Heart right ventricle (tissue), 16 donors: ENCODE results near the gene IDI1. TPM values are rescaled to one million over a fixed set of nuclear protein-coding genes. Genes with fewer than 3 reads are reported as not detected.

Experiments used
- ATAC-seq, 8 donors: fragments of 200-7000 bp; cut with Tn5 transposase; one replicate each; pipeline ENCODE4 v1.9.1; 2020; ENCODE audit warnings: mild to moderate bottlenecking in 8 of 8, moderate library complexity in 8 of 8, moderate number of reproducible peaks in 1 of 8
- DNase-seq, 2 donors: peaks; one replicate each; pipeline ENCODE4 v3.0.0-alpha.2; 2020
- H3K27ac ChIP-seq, 10 donors: fragments of 200-600 bp; sonication (generic) in 2 of 10; one replicate each; pipeline versions ENCODE4 v1.5.0 to v1.8.0; 2020 to 2022; ENCODE audit warnings: mild to moderate bottlenecking in 3 of 10
- H3K27me3 ChIP-seq, 7 donors: fragments of 200-600 bp; one replicate each; pipeline ENCODE4 v1.8.0; 2021 to 2022; ENCODE audit warnings: mild to moderate bottlenecking in 2 of 7
- H3K36me3 ChIP-seq, 9 donors: fragments of 200-600 bp; sonication (generic) in 1 of 9; one replicate each; pipeline versions ENCODE4 v1.5.0 to v1.8.0; 2020 to 2022; ENCODE audit warnings: mild to moderate bottlenecking in 2 of 9
- H3K4me1 ChIP-seq, 9 donors: fragments of 200-600 bp; sonication (generic) in 1 of 9; one replicate each; pipeline versions ENCODE4 v1.5.0 to v1.8.0; 2020 to 2022; ENCODE audit warnings: mild to moderate bottlenecking in 4 of 9
- H3K4me3 ChIP-seq, 10 donors: fragments of 200-600 bp; sonication (generic) in 2 of 10; one replicate each; pipeline versions ENCODE4 v1.5.0 to v1.8.0; 2020 to 2022; ENCODE audit warnings: mild to moderate bottlenecking in 7 of 10, moderate library complexity in 2 of 10
- H3K9me3 ChIP-seq, 11 donors: fragments of 200-600 bp in 10 of 11; sonication (generic) in 2 of 11; one replicate each; pipeline versions ENCODE4 v1.5.0 to v1.8.0; 2013 to 2022; ENCODE audit warnings: mild to moderate bottlenecking in 2 of 11, control low read depth in 1 of 11, moderate library complexity in 1 of 11
- CTCF ChIP-seq, 9 donors: fragments of 200-600 bp; sonication (generic) in 2 of 9; IDR thresholded peaks; one replicate each; pipeline versions ENCODE4 v1.5.0 to v1.8.0; 2021 to 2022; ENCODE audit warnings: antibody characterized with exemption in 9 of 9, mild to moderate bottlenecking in 5 of 9, moderate library complexity in 1 of 9
- WGBS, 2 donors: extraction: QIAGEN DNeasy Blood & Tissue Kit; methylation state at CpG; one replicate each; pipeline ENCODE4 v1.1.7; 2013; ENCODE audit warnings: inconsistent platforms in 1 of 2; 5-methylcytosine and 5-hydroxymethylcytosine counted together
- intact Hi-C, 10 donors: fragments of 100-400 bp; cut with DNase I; formaldehyde crosslinking; loops; one replicate each; pipeline versions ENCODE4 v1.11.1 to v1.14.2; 2022
- polyA plus RNA-seq, 2 donors: library from polyadenylated mRNA; stranded (reverse); fragments of 200-250 nt; gene quantifications; one replicate each; pipeline ENCODE4 v1.2.3, GENCODE V29; 2013
- total RNA-seq, 10 donors: library from RNA; stranded (reverse); fragmentation: NEBNext Ultra II Directional in 3 of 10; extraction: Animal tissue kit (Norgen Biotek cat#: 25700) in 3 of 10; gene quantifications; one replicate each; pipeline versions ENCODE4 v1.2.1 to v1.2.4, GENCODE V29; 2021 to 2023
- donor health status: Arrhythmogenic right ventricular cardiomyopathy.
- donor health status: ischemic (EF 13 %, LVEDD 7.1; RV severe dilation, severe dysfunction).
- donor health status: healthy with polysubstance abuse.
- donor health status: DM: no; HTN: yes; CAD: no.
- donor health status: DM: no; HTN: no; CAD: no.
- donor health status: ischemic (EF 25% LVEDD 6.9; RV normal size, moderate dysfunction).
- donor health status: ischemic (EF 25% LVEDD 5.7; RV mildly dilated, moderate dysfunction).
- donor health status: healthy.
- donor health status: DM: yes; HTN: yes; CAD: no.
- donor health status: Ischemic cardiomyopathy.
- donor health status: ischemic (EF 35%, LVEDD 5.7; RV mildly dilated, moderate dysfunction).
- donor health status: nonischemic (EF 11% LVEDD 7.7; RV severe dilation, severe dysfunction).
- donor health status: DM: yes; HTN: yes; CAD: no.
- donor health status: PGD.
- donor health status: ischemic (EF 29% LVEDD 5.4; RV normal size, mild dysfunction).
- donor health status: nonischemic (EF 23%, LVEDD 6.1; RV moderate dilation, normal function).

IDI1 gene
- total and polyA plus RNA-seq, 12 donors, result 8.9 to 26.0 (median 18.9) TPM

GRCh38 chr10:1049425-1049958 lies 573 bp upstream of the IDI1 start:
- H3K4me1 ChIP-seq, result peaks cover 0 to 72% (median 52%) of the 10 kb centered on the region in 9 donors
- no peaks in the 10 kb centered on the region for H3K9me3 ChIP-seq
- no peak for DNase-seq
- TF ChIP-seq CTCF (IDR thresholded peaks at IDR 0.05), result no peak
- no peaks in the 10 kb centered on the region for H3K27me3 ChIP-seq
- intact Hi-C loops, result loop anchor here in 2 of 10 donors (2.0 to 10.0 kb wide), 2 partner anchors 61 to 115 kb away; partner anchors contain the start of genes GTPBP4 (in 1 of the 2) and LARP4B (in 1 of the 2)
- peak in 2 of 8 donors; percentile 0 to 2 for ATAC-seq
- H3K4me3 ChIP-seq, result peak overlapping the region; percentile 59 to 93 (median 83)
- peak overlapping the region; percentile 94 to 100 (median 98) for H3K27ac ChIP-seq
- H3K36me3 ChIP-seq, result peaks cover 0 to 41% (median 5%) of the 10 kb centered on the region in 9 donors
- 0 to 1% methylated on average over 34 of the region's 34 CpGs for WGBS, 2 donors

- intact Hi-C loops, result loop anchor here in 2 of 10 donors (2.0 to 10.0 kb wide), 2 partner anchors 60 to 114 kb away; partner anchors contain the start of genes GTPBP4 (in 1 of the 2) and LARP4B (in 1 of the 2)
- Histone ChIP-seq H3K4me3 (peak overlapping the region; percentile 59 to 93 (median 83)), H3K27ac (peak overlapping the region; percentile 94 to 100 (median 98)), H3K9me3 (no peaks in the 10 kb centered on the region), H3K27me3 (no peaks in the 10 kb centered on the region), H3K4me1 (peaks cover 0 to 73% (median 53%) of the 10 kb centered on the region in 9 donors), H3K36me3 (peaks cover 0 to 36% (median 5%) of the 10 kb centered on the region in 9 donors)
- 0 to 1% methylated on average over 37 of the region's 37 CpGs for WGBS, 2 donors
- peak in 7 of 8 donors; percentile 1 to 25 (median 13) for ATAC-seq
- TF ChIP-seq CTCF (IDR thresholded peaks at IDR 0.05), result no peak
- peak; percentile 29 to 35 for DNase-seq
These were observed 579 bp downstream of the IDI1 start for GRCh38 chr10:1048349-1048731.

GRCh38 chr10:1047937-1048336 lies 982 bp downstream of the IDI1 start:
- Histone ChIP-seq H3K36me3 (peaks cover 0 to 36% (median 9%) of the 10 kb centered on the region in 9 donors), H3K4me3 (peak overlapping the region; percentile 59 to 93 (median 83))

DNA sequence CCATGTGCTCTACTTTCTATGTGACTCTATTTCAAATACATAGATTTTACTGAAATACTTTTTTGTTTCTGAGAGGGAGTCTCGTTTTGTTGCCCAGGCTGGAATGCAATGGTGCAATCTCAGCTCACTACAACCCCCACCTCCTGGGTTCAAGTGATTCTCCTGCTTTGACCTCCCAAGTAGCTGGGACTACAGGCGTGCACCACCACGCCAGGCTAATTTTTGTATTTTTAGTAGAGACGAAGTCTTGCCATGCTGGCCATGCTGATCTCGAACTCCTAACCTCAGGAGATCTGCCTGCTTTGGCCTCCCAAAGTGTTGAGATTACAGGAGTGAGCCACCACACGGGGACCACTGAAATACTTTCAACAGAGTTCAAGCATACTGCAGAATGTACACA lies 3.5 kb downstream of the IDI1 start:
- intact Hi-C loops, result loop anchor here in 1 of 10 donors (10.0 kb wide), 1 partner anchor 111 kb away; the partner anchor contains the start of gene LARP4B
- Histone ChIP-seq H3K27me3 (no peaks in the 10 kb centered on the region), H3K4me3 (no peak overlapping the region), H3K9me3 (no peaks in the 10 kb centered on the region), H3K27ac (peak overlapping the region in 7 of 10 donors; percentile 48 to 90 (median 64)), H3K4me1 (peaks cover 0 to 53% (median 35%) of the 10 kb centered on the region in 9 donors), H3K36me3 (peaks cover 0 to 36% (median 25%) of the 10 kb centered on the region in 9 donors)
- DNase-seq (no peak), ATAC-seq (no peak)
- WGBS, 2 donors, result 84 to 87% methylated on average over 6 of the region's 6 CpGs
- TF ChIP-seq CTCF (IDR thresholded peaks at IDR 0.05), result no peak

More at GRCh38 chr10:1047937-1048336, 982 bp downstream of the IDI1 start:
- ATAC-seq (no peak), DNase-seq (no peak)
- no peak for TF ChIP-seq CTCF (IDR thresholded peaks at IDR 0.05)
- Histone ChIP-seq H3K27me3 (no peaks in the 10 kb centered on the region), H3K4me1 (peaks cover 0 to 75% (median 56%) of the 10 kb centered on the region in 9 donors), H3K27ac (peak overlapping the region; percentile 94 to 100 (median 98)), H3K9me3 (no peaks in the 10 kb centered on the region)
- 7 to 10% methylated on average over 15 of the region's 15 CpGs for WGBS, 2 donors
- intact Hi-C loops, result loop anchor here in 2 of 10 donors (2.0 to 10.0 kb wide), 2 partner anchors 59 to 113 kb away; partner anchors contain the start of genes GTPBP4 (in 1 of the 2) and LARP4B (in 1 of the 2)
